H1 (cell line): ENCODE measurements around the gene FBXO11. TPM values are rescaled to one million over a fixed set of nuclear protein-coding genes. Genes with fewer than 3 reads are reported as not detected.

Experiments used
- CTCF ChIA-PET: fragments of 300-600 bp; sonication (Branson Sonifier 250); formaldehyde crosslinking; loops from one replicate; lab custom pipeline; 2021; ENCODE audit not compliant: partially characterized antibody; lab: Charles Lee
- POLR2A ChIA-PET: fragments of 300-600 bp; sonication (Branson Sonifier 250); formaldehyde crosslinking; loops from one replicate; lab custom pipeline; 2021; ENCODE audit warnings: inconsistent platforms; ENCODE audit not compliant: partially characterized antibody; lab: Charles Lee
- DNase-seq, 2 experiments: peaks; one replicate each; pipeline versions ENCODE4 v3.0.0 to v3.0.0-alpha.2; 2010 to 2022; ENCODE audit warnings: low spot score in 2 of 2, low read depth in 1 of 2, mixed read lengths in 1 of 2
- FAIRE-seq: peaks from 2 replicates; lab custom pipeline; 2011; peaks lifted over from hg19 to GRCh38; lab: Jason Lieb, UNC
- H2AFZ ChIP-seq: 2 replicates; pipeline ENCODE4 v1.8.1; 2012; ENCODE audit warnings: low read length, inconsistent platforms
- H2AK5ac ChIP-seq: 2 replicates; pipeline ENCODE4 v1.6.1; 2013; ENCODE audit warnings: low read depth, low read length
- H2BK120ac ChIP-seq: replicated peaks from 2 replicates; pipeline ENCODE3; 2013; ENCODE audit warnings: low read depth, low read length, inconsistent platforms
- H2BK12ac ChIP-seq: 2 replicates; pipeline ENCODE4 v1.6.1; 2013; ENCODE audit warnings: low read depth, low read length
- H2BK15ac ChIP-seq: 2 replicates; pipeline ENCODE4 v1.6.1; 2013; ENCODE audit warnings: low read length
- H2BK20ac ChIP-seq: 2 replicates; pipeline ENCODE4 v1.6.1; 2013; ENCODE audit warnings: low read length
- H2BK5ac ChIP-seq: 2 replicates; pipeline ENCODE4 v1.6.1; 2013; ENCODE audit warnings: low read depth, low read length
- H3K14ac ChIP-seq: 2 replicates; pipeline ENCODE4 v1.6.1; 2013; ENCODE audit warnings: inconsistent platforms; ENCODE audit not compliant: insufficient read length
- H3K18ac ChIP-seq: 2 replicates; pipeline ENCODE4 v1.6.1; 2013; ENCODE audit warnings: low read length; ENCODE audit errors: extremely low read depth
- H3K23ac ChIP-seq: 2 replicates; pipeline ENCODE4 v1.6.1; 2013; ENCODE audit warnings: inconsistent platforms; ENCODE audit not compliant: insufficient read length
- H3K23me2 ChIP-seq: 2 replicates; pipeline ENCODE4 v1.6.1; 2013; ENCODE audit warnings: low read depth, low read length
- H3K27ac ChIP-seq: 2 replicates; pipeline ENCODE4 v1.6.1; 2011; ENCODE audit warnings: low read depth, low read length, inconsistent platforms
- H3K27me3 ChIP-seq, 4 experiments: replicated peaks in 1 of 4; 1 replicate in 1 of 4; 2 replicates in 3 of 4; pipeline versions ENCODE4 v1.6.1 to v1.8.1; 2011 to 2013; ENCODE audit warnings: low read length in 3 of 4, mild to moderate bottlenecking in 3 of 4, inconsistent platforms in 2 of 4, mixed read lengths in 2 of 4, moderate library complexity in 1 of 4; ENCODE audit not compliant: control insufficient read depth in 3 of 4, insufficient read depth in 3 of 4; ENCODE audit errors: extremely low read depth in 1 of 4
- H3K36me3 ChIP-seq, 4 experiments: 2 replicates each; pipeline versions ENCODE4 v1.6.1 to v1.8.1; 2011 to 2013; ENCODE audit warnings: mild to moderate bottlenecking in 4 of 4, low read length in 3 of 4, moderate library complexity in 2 of 4, control low read depth in 1 of 4, inconsistent platforms in 1 of 4; ENCODE audit not compliant: insufficient read depth in 4 of 4, control insufficient read depth in 2 of 4
- H3K4ac ChIP-seq: replicated peaks from 2 replicates; pipeline ENCODE3; 2013; ENCODE audit warnings: low read length, low read depth, mixed read lengths, inconsistent platforms; ENCODE audit not compliant: insufficient read length
- H3K4me1 ChIP-seq, 4 experiments: replicated peaks in 1 of 4; 1 replicate in 1 of 4; 2 replicates in 3 of 4; pipeline versions ENCODE4 v1.6.1 to v1.8.1; 2011 to 2013; ENCODE audit warnings: low read length in 3 of 4, inconsistent platforms in 2 of 4, mixed read lengths in 1 of 4; ENCODE audit not compliant: insufficient read depth in 4 of 4, control insufficient read depth in 3 of 4
- H3K4me2 ChIP-seq, 2 experiments: 2 replicates each; pipeline versions ENCODE4 v1.6.1 to v1.8.1; 2011 to 2013; ENCODE audit warnings: low read depth in 2 of 2, low read length in 2 of 2, control low read depth in 1 of 2, inconsistent platforms in 1 of 2, mild to moderate bottlenecking in 1 of 2; ENCODE audit not compliant: insufficient read depth in 1 of 2
- H3K4me3 ChIP-seq, 4 experiments: fragments of 200-600, 300-600 bp in 1 of 4; sonication (generic), shearing (Covaris generic), sonication (Bioruptor Twin) in 1 of 4; 2 replicates each; pipeline versions ENCODE4 v1.5.1 to v1.8.1; 2011 to 2016; ENCODE audit warnings: low read length in 4 of 4, low read depth in 3 of 4, control low read depth in 2 of 4, inconsistent platforms in 2 of 4, mild to moderate bottlenecking in 2 of 4, mixed read lengths in 1 of 4, moderate library complexity in 1 of 4; ENCODE audit not compliant: insufficient read depth in 2 of 4; ENCODE audit errors: extremely low read depth in 1 of 4
- H3K56ac ChIP-seq: replicated peaks from 2 replicates; pipeline ENCODE3; 2013; ENCODE audit warnings: low read depth, mild to moderate bottlenecking, mixed read lengths, low read length, inconsistent platforms; ENCODE audit not compliant: insufficient read length
- H3K79me1 ChIP-seq: 2 replicates; pipeline ENCODE4 v1.6.1; 2013; ENCODE audit warnings: low read depth, low read length, control low read depth
- H3K79me2 ChIP-seq, 2 experiments: 2 replicates each; pipeline versions ENCODE4 v1.6.1 to v1.8.1; 2012 to 2013; ENCODE audit warnings: low read length in 2 of 2, mild to moderate bottlenecking in 2 of 2, inconsistent platforms in 1 of 2; ENCODE audit not compliant: insufficient read depth in 2 of 2, control insufficient read depth in 1 of 2
- H3K9ac ChIP-seq, 4 experiments: replicated peaks in 1 of 4; 1 replicate in 1 of 4; 2 replicates in 3 of 4; pipeline versions ENCODE4 v1.6.1 to v1.8.1; 2011 to 2013; ENCODE audit warnings: low read depth in 3 of 4, low read length in 3 of 4, control low read depth in 2 of 4, mild to moderate bottlenecking in 2 of 4, moderate library complexity in 2 of 4, inconsistent platforms in 1 of 4; ENCODE audit errors: extremely low read depth in 1 of 4
- H3K9me3 ChIP-seq, 2 experiments: 2 replicates each; pipeline versions ENCODE4 v1.6.1 to v1.8.1; 2012 to 2013; ENCODE audit warnings: mild to moderate bottlenecking in 2 of 2, moderate library complexity in 2 of 2, control low read depth in 1 of 2, inconsistent platforms in 1 of 2, low read depth in 1 of 2, low read length in 1 of 2, mixed read lengths in 1 of 2; ENCODE audit not compliant: insufficient read depth in 2 of 2
- H4K20me1 ChIP-seq, 2 experiments: replicated peaks in 1 of 2; 2 replicates each; pipeline versions ENCODE3 to v1.8.1; 2011 to 2013; ENCODE audit warnings: inconsistent platforms in 2 of 2, low read length in 2 of 2, mild to moderate bottlenecking in 1 of 2; ENCODE audit not compliant: insufficient read depth in 2 of 2, control insufficient read depth in 1 of 2
- H4K5ac ChIP-seq: 2 replicates; pipeline ENCODE4 v1.6.1; 2013; ENCODE audit warnings: low read length, low read depth, mixed read lengths, inconsistent platforms; ENCODE audit not compliant: insufficient read length
- H4K8ac ChIP-seq: 2 replicates; pipeline ENCODE4 v1.8.0; 2013; ENCODE audit warnings: mild to moderate bottlenecking, moderate library complexity, low read length, inconsistent platforms; ENCODE audit not compliant: insufficient read depth; ENCODE audit errors: extremely low read depth
- H4K91ac ChIP-seq: replicated peaks from 2 replicates; pipeline ENCODE3; 2013; ENCODE audit warnings: low read length, mixed read lengths, inconsistent platforms; ENCODE audit not compliant: insufficient read length
- ASH2L ChIP-seq: fragments of 200-600, 300-600 bp; sonication (generic); IDR thresholded peaks from one replicate; pipeline ENCODE4 v1.7.1; 2017; ENCODE audit warnings: low read length
- BACH1 ChIP-seq: IDR thresholded peaks from 2 replicates; pipeline ENCODE4 v1.6.1; 2012; ENCODE audit warnings: low read length, improper control_type of control experiment
- CBX5 ChIP-seq: fragments of 300-800, 300-1000 bp; sonication (generic); IDR thresholded peaks from 2 replicates; pipeline ENCODE4 v1.7.1; 2016; ENCODE audit warnings: antibody characterized with exemption, low read length, low read depth
- CTBP2 ChIP-seq: IDR thresholded peaks from 2 replicates; pipeline ENCODE4 v1.7.0; 2011; ENCODE audit warnings: borderline replicate concordance, mild to moderate bottlenecking, moderate library complexity, mixed read lengths, low read length; ENCODE audit not compliant: insufficient read depth, insufficient read length
- JUN ChIP-seq: IDR thresholded peaks from 2 replicates; pipeline ENCODE4 v1.6.1; 2011; ENCODE audit warnings: low read depth, mild to moderate bottlenecking, improper control_type of control experiment, low read length
- KDM1A ChIP-seq: fragments of 200-600, 300-600 bp; sonication (generic); IDR thresholded peaks from 2 replicates; pipeline ENCODE4 v1.7.1; 2016; ENCODE audit warnings: mild to moderate bottlenecking, low read length, borderline replicate concordance
- RXRA ChIP-seq: IDR thresholded peaks from 2 replicates; pipeline ENCODE4 v1.6.1; 2011; ENCODE audit warnings: low read depth, mild to moderate bottlenecking, low read length, moderate library complexity; ENCODE audit not compliant: insufficient read depth
- SP1 ChIP-seq: IDR thresholded peaks from 2 replicates; pipeline ENCODE4 v1.6.1; 2011; ENCODE audit warnings: low read depth, low read length
- SP4 ChIP-seq: IDR thresholded peaks from 2 replicates; pipeline ENCODE4 v1.6.1; 2012; ENCODE audit warnings: low read length, inconsistent platforms
- SRF ChIP-seq: IDR thresholded peaks from 2 replicates; pipeline ENCODE4 v1.6.1; 2011; ENCODE audit warnings: mild to moderate bottlenecking, low read depth, low read length, moderate library complexity
- YY1 ChIP-seq: IDR thresholded peaks from 2 replicates; pipeline ENCODE4 v1.6.1; 2011; ENCODE audit warnings: low read depth, mild to moderate bottlenecking, low read length
- WGBS, 2 experiments: shearing (Covaris generic) in 1 of 2; methylation state at CpG; one replicate each; pipeline versions ENCODE4 v1.1.6 to v1.1.7; 2013 to 2015; ENCODE audit warnings: low lambda C conversion rate in 2 of 2, mixed read lengths in 2 of 2, inconsistent platforms in 1 of 2, low coverage in 1 of 2, missing lambda C conversion rate in 1 of 2; ENCODE audit not compliant: insufficient replicate concordance in 2 of 2, insufficient coverage in 1 of 2, insufficient read length in 1 of 2; ENCODE audit errors: extremely low coverage in 1 of 2, missing lambda C conversion rate in 1 of 2; 5-methylcytosine and 5-hydroxymethylcytosine counted together
- polyA plus RNA-seq, 7 experiments: library from polyadenylated mRNA; depleted of rRNA in 3 of 7; stranded (reverse) in 5 of 7; unstranded in 2 of 7; fragments of >200 nt in 5 of 7; fragments of 200-250 nt in 2 of 7; gene quantifications; 1 replicate in 5 of 7; 2 replicates in 1 of 7; 4 replicates in 1 of 7; pipeline versions ENCODE4 v1.2.1 to v1.2.3, GENCODE V29; 2011 to 2013; ENCODE audit warnings: missing spikeins in 2 of 7, mixed read lengths in 2 of 7
- total RNA-seq: library from RNA; stranded (reverse); fragmentation: NEBNext Ultra II Directional; extraction: Animal tissue kit (Norgen Biotek cat#: 25700); gene quantifications from 2 replicates; pipeline ENCODE4 v1.2.1, GENCODE V29; 2021
- TF ChIP-seq, protein P1 (sequence below): IDR thresholded peaks from 2 replicates; pipeline ENCODE4 v1.6.1; 2012; ENCODE audit warnings: low read length, inconsistent platforms

The FBXO11 gene
- total and polyA plus RNA-seq, 2 of the 8 experiments (the other 6 are each of a cell fraction or from before 2014, with no cell fraction given): 21.7 to 57.3 TPM

DNA sequence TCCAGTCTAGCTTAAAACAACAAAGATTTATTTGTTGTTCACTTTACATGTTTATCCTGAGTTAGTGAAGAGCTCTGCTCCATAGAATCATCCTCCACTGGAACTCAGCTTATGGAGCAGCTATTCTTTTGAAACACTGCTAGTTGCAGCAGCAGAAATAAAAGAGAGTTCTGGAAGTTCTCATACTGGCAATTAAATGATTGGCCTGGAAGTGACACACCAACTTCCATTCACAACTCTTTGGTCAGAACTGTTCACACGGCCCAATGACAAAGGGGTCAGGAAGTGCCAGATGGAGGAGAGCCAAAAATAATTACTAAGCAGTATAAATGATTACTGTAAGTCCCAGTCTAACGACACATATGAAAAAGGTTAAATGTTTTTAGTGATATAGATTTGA is 39.1 kb downstream of the FBXO11 start:
- H4K20me1 ChIP-seq: peaks cover 2 to 13% of the 10 kb centered on the region in 2 experiments

More for the DNA sequence above, 39.1 kb downstream of the FBXO11 start:
- no peak overlapping the region for H3K23ac ChIP-seq
- H3K36me3 ChIP-seq: no peaks in the 10 kb centered on the region
- H2AK5ac ChIP-seq: no peak overlapping the region
- WGBS, 2 experiments: 91% methylated on average over 2 of the region's 2 CpGs; no CpG with 5 or more reads in 1 of the 2 experiments
- H3K4ac ChIP-seq: no peak overlapping the region
- no peak overlapping the region for H3K9ac ChIP-seq
- no peak overlapping the region for H3K4me3 ChIP-seq
- no peak overlapping the region for H2BK5ac ChIP-seq
- H2BK12ac ChIP-seq: no peak overlapping the region
- TF ChIP-seq SP1: no peak
- no peak for TF ChIP-seq YY1
- TF ChIP-seq, protein P1, sequence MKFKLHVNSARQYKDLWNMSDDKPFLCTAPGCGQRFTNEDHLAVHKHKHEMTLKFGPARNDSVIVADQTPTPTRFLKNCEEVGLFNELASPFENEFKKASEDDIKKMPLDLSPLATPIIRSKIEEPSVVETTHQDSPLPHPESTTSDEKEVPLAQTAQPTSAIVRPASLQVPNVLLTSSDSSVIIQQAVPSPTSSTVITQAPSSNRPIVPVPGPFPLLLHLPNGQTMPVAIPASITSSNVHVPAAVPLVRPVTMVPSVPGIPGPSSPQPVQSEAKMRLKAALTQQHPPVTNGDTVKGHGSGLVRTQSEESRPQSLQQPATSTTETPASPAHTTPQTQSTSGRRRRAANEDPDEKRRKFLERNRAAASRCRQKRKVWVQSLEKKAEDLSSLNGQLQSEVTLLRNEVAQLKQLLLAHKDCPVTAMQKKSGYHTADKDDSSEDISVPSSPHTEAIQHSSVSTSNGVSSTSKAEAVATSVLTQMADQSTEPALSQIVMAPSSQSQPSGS: no peak
- TF ChIP-seq JUN: no peak
- TF ChIP-seq KDM1A: no peak
- no peak for TF ChIP-seq ASH2L
- no peak for TF ChIP-seq SRF
- no peak for TF ChIP-seq RXRA
- no peak for TF ChIP-seq CBX5
- TF ChIP-seq SP4: no peak
- TF ChIP-seq BACH1: no peak
- no peak for TF ChIP-seq CTBP2
- FAIRE-seq: no peak
- no peaks in the 10 kb centered on the region for H3K9me3 ChIP-seq
- no peak overlapping the region for H2BK120ac ChIP-seq
- no peak overlapping the region for H2BK20ac ChIP-seq
- no peak overlapping the region for H3K18ac ChIP-seq
- no peak for DNase-seq
- no peaks in the 10 kb centered on the region for H3K27me3 ChIP-seq
- ChIA-PET POLR2A (interaction anchor here (1.3 kb wide), 1 partner anchor 17 kb away, joined by 4 read pairs; no protein-coding TSS in a partner anchor), CTCF (interaction anchor here (0.6 to 2.0 kb wide), 3 partner anchors 10 to 212 kb away, joined by 3 to 13 read pairs (median 4); no protein-coding TSS in a partner anchor)
- no peak overlapping the region for H2AFZ ChIP-seq
- no peak overlapping the region for H4K5ac ChIP-seq
- H3K79me2 ChIP-seq: peaks cover 7 to 99% of the 10 kb centered on the region in 2 experiments; a peak in 3 of 4 replicates
- no peak overlapping the region for H3K27ac ChIP-seq
- no peak overlapping the region for H3K14ac ChIP-seq
- no peak overlapping the region for H4K8ac ChIP-seq
- no peak overlapping the region for H3K56ac ChIP-seq
- H3K4me2 ChIP-seq: no peak overlapping the region
- H4K91ac ChIP-seq: no peak overlapping the region
- peaks cover 9% of the 10 kb centered on the region for H3K79me1 ChIP-seq
- no peaks in the 10 kb centered on the region for H3K23me2 ChIP-seq
- H2BK15ac ChIP-seq: no peak overlapping the region
- H3K4me1 ChIP-seq: peaks cover 0 to 20% (median 8%) of the 10 kb centered on the region in 4 experiments; a peak in 4 of 7 replicates
